SJCRH30 (cell line): ENCODE measurements around the gene TSKU. TPM values are rescaled to one million over a fixed set of nuclear protein-coding genes. Genes with fewer than 3 reads are reported as not detected.

ENCODE experiments used
- DNase-seq, 2 experiments: peaks; one replicate each; pipeline ENCODE4 v3.0.0-alpha.2; 2015 to 2020
- H3K27ac ChIP-seq: fragments of 250-450 bp; sonication (Bioruptor Pico); 2 replicates; pipeline ENCODE4 v1.5.1; 2020; ENCODE audit warnings: mild to moderate bottlenecking, moderate library complexity
- H3K27me3 ChIP-seq: fragments of 250-450 bp; sonication (Bioruptor Pico); 2 replicates; pipeline ENCODE4 v1.5.1; 2020; ENCODE audit warnings: mild to moderate bottlenecking, moderate library complexity
- H3K36me3 ChIP-seq: fragments of 250-450 bp; sonication (Bioruptor Pico); 2 replicates; pipeline ENCODE4 v1.5.1; 2020; ENCODE audit warnings: mild to moderate bottlenecking, moderate library complexity
- H3K4me1 ChIP-seq: fragments of 250-450 bp; sonication (Bioruptor Pico); 2 replicates; pipeline ENCODE4 v1.5.1; 2020; ENCODE audit warnings: mild to moderate bottlenecking, moderate library complexity
- H3K4me3 ChIP-seq: fragments of 250-450 bp; sonication (Bioruptor Pico); 2 replicates; pipeline ENCODE4 v1.5.1; 2020; ENCODE audit warnings: mild to moderate bottlenecking, moderate library complexity
- H3K9me3 ChIP-seq: fragments of 250-450 bp; sonication (Bioruptor Pico); replicated peaks from 2 replicates; pipeline ENCODE4 v1.5.1; 2020; ENCODE audit warnings: mild to moderate bottlenecking, moderate library complexity
- total RNA-seq: library from RNA; depleted of rRNA; stranded (reverse); fragments of >200 nt; shearing (Covaris generic); gene quantifications from 2 replicates; pipeline ENCODE4 v1.2.3, GENCODE V29; 2014

TSKU gene
- total RNA-seq, 1 experiment from 2014 or later = 18.2 TPM

DNA sequence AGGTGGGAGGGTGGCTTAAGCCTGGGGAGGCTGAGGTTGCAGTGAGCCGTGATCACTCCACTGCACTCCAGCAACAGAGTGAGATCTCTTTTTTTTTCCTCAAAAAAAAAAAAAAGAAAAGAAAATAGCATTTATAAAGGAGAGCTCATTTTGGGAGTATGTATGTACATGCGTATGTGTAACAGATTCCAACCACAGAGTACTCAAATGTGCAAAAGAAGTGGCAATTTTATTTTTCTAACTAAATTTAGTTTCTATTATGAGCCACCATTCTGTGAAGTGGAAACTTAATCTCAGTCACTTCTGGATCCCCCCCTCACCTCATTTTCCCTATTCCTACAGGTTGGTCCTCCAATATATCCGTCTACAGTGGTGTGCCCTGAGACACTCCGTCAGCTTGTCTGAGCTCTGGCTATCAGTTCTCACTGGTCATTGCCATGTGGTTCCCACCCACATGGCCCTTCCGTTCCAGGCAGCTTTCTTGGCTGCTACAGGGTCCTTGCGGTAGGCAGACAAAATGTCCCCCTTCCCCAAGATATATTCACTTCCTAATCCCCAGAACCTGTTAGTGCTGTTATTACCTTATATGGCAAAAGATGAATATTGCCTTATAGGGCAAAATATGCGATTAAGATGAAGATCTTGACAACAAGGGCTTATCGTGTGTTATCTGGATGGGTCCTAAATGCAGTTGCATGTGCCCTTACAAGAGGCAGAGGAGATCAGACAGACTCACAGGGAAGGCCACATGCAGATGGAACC is 35.8 kb upstream of the TSKU start:
- no peaks in the 10 kb centered on the region for H3K36me3 ChIP-seq
- no peaks in the 10 kb centered on the region for H3K9me3 ChIP-seq
- no peak for DNase-seq

DNA sequence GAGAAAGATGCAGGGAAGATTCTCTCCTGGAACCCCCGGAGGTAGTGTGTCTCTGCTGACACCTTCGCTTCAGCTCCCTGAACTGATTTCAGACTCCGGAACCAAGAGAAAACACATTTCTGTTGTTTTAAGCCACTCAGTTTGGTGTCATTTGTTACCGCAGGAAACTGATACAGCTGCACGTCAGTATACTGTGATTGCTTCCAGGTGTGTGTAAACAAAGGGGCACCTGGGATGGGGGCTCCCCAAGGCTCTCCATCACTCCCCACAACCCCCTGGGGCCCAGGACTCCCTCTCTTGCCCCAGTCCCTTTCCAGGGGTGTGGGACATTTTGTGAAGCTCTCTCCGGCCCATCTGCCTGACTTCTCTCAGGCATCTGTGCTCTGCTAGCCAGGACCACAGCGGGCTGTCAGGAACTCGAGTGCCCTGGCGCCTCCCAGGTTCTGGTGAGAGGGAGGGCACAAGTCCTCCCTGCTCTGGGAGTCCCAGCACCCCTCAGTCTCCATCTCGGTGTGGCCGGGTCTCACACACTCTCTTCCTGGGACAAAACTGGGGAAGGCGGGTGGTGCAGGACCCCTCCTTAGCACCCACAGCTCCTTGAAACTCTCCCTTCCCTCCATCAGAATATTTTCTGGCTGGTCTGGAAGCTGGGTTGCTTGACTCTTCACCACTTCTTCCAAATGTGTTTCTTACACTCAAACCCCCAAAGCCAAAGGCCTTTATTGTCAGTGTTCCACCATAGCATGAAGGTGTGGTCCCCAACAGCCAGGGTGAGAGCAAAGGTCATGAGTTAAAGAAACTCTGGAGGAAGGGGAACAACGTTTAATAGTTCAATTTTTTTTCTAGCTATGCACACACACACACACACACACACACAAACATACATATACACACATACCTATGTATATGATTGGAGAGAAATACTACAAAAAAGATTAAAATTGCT is 35.0 kb upstream of the TSKU start:
- H3K27ac ChIP-seq = no peak overlapping the region
- H3K9me3 ChIP-seq = no peaks in the 10 kb centered on the region
- DNase-seq = no peak
- no peaks in the 10 kb centered on the region for H3K36me3 ChIP-seq
- H3K4me3 ChIP-seq = no peak overlapping the region
- no peaks in the 10 kb centered on the region for H3K27me3 ChIP-seq
- H3K4me1 ChIP-seq = peaks cover 5% of the 10 kb centered on the region

More for the DNA sequence above, 35.8 kb upstream of the TSKU start:
- no peak overlapping the region for H3K4me3 ChIP-seq
- peaks cover 12% of the 10 kb centered on the region for H3K4me1 ChIP-seq
- no peak overlapping the region for H3K27ac ChIP-seq
- H3K27me3 ChIP-seq = no peaks in the 10 kb centered on the region

DNA sequence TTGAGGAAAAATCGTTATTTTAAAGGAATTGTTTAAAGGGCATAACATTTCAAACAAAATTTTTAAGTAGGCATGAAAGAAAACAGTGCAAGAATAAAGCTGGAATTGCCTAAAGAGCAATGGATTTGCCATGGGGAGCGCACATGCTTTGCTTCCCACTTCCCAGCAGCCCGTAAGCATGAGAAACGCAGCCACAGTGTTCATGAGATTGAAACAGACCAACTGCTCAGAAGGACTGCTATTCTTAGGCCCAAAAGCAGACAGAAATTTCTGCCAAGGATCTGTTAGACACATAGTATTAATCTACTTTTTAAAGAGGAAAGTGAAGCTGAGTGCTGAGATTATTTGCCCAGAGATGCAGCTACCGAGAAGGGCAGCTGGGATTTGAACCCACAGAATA is 34.2 kb upstream of the TSKU start:
- no peak overlapping the region for H3K27ac ChIP-seq
- no peaks in the 10 kb centered on the region for H3K27me3 ChIP-seq
- no peaks in the 10 kb centered on the region for H3K9me3 ChIP-seq
- no peaks in the 10 kb centered on the region for H3K36me3 ChIP-seq
- H3K4me1 ChIP-seq = no peaks in the 10 kb centered on the region; the same call in 1 of the 2 replicates
- H3K4me3 ChIP-seq = no peak overlapping the region
- DNase-seq = no peak

DNA sequence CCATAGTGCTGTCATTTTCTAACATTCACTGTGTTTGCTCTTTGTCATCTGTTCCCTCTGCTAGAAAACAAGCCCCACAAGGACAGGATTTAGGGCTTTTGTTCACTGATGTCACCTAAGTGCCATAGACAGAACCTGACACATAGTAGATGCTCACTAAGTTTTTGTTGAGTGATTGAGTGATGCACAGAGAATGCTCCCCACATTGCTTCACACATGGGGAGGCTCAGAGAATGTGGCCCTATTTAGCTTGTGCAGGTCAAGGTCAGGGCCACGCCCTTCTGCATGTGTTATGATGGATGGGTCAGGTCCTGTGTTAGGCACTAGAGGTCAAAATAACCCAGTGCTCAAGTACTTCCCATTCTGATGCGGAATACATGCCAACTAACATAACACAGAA is 33.1 kb upstream of the TSKU start:
- no peak overlapping the region for H3K4me3 ChIP-seq
- no peaks in the 10 kb centered on the region for H3K36me3 ChIP-seq
- H3K27me3 ChIP-seq = no peaks in the 10 kb centered on the region
- no peak for DNase-seq
- H3K27ac ChIP-seq = no peak overlapping the region
- H3K4me1 ChIP-seq = no peaks in the 10 kb centered on the region
- H3K9me3 ChIP-seq = no peaks in the 10 kb centered on the region

DNA sequence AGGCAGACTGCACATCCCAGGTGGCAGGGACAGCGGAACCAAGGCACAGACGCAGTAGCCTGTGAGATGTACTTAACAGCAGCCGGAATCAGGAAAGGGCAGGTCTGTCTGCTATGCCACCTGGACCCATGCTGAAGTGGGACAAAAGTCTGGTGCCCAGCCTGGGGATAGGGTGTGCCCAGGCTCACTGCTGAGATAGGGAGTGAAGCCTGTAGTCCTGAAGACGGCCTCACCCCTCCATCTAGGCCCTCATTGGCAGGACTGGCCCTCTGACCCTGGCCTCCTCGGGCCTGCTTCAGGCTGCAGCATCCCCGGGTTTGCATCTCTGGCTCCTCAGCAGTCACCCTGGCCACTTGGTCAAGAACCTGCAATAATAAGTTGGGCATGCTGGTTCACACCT is 32.4 kb upstream of the TSKU start:
- no peaks in the 10 kb centered on the region for H3K4me1 ChIP-seq
- no peaks in the 10 kb centered on the region for H3K36me3 ChIP-seq
- DNase-seq = no peak
- no peaks in the 10 kb centered on the region for H3K9me3 ChIP-seq
- no peak overlapping the region for H3K4me3 ChIP-seq
- H3K27ac ChIP-seq = no peak overlapping the region
- H3K27me3 ChIP-seq = no peaks in the 10 kb centered on the region

DNA sequence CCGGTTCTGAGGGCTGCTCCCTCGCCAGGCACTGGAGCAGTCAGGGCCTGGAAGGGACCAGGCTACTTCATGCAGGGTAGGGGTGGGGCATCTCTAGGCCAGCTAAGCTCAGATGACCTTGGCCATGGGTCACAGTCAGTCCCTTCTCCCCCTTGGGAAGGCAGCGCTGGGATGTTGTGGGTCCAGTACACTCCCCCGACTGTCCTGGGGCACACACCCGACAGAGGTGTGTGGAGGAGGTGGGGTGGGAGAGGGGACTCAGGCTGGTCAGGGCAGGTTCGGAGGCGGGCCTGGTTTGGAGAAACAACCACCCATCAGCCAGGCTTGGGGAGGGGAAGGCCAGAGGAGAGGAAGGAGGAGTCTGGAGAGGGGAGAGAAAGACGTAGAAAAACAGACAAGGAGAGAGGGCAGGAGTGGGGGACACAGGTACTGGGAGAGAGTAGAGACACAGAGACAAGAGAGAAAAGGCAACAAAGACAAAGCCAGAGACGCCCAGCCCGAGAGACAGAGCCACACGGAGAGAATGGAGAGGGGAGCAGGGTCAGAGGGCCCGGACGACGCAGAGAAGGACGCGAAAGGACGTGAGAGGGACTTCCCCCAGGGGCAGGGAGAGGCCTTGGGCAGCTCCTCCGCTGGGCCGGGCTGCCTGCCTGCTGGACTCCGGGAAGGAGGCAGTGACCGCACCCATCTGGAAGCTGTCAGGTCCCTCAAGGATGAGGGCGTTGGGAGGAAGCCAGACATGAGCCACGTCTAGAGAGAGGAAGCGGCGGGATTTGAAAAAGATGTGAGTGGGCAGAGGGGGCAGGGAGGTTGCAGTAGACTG is 30.6 kb upstream of the TSKU start:
- H3K27me3 ChIP-seq = no peaks in the 10 kb centered on the region
- DNase-seq = no peak
- no peaks in the 10 kb centered on the region for H3K36me3 ChIP-seq
- H3K4me1 ChIP-seq = peaks cover 11% of the 10 kb centered on the region; the same call in 1 of the 2 replicates
- no peak overlapping the region for H3K4me3 ChIP-seq
- H3K9me3 ChIP-seq = no peaks in the 10 kb centered on the region
- no peak overlapping the region for H3K27ac ChIP-seq

DNA sequence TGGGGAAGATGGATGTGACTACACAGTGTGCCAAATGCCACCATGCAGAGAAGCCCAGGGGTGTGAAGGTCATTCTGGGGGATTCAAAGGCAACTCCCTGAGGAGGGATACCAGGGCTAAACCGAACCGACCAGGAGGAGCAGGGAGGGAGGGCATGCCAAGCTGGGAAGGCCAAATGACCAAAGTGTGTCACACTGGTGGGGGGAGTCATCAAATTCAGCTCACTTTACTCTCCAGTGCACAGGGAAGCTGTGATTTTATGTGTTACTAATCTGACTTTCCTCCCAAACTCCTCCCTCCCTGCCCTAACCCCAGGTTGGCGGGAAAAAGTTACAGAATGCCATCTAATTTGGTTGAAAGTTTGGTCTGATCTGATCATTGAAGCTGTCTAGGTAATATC is 29.7 kb upstream of the TSKU start:
- H3K4me3 ChIP-seq = no peak overlapping the region
- H3K36me3 ChIP-seq = no peaks in the 10 kb centered on the region
- no peak for DNase-seq
- no peaks in the 10 kb centered on the region for H3K9me3 ChIP-seq
- H3K27ac ChIP-seq = no peak overlapping the region
- no peaks in the 10 kb centered on the region for H3K27me3 ChIP-seq
- peaks cover 11% of the 10 kb centered on the region; the same call in 1 of the 2 replicates for H3K4me1 ChIP-seq

DNA sequence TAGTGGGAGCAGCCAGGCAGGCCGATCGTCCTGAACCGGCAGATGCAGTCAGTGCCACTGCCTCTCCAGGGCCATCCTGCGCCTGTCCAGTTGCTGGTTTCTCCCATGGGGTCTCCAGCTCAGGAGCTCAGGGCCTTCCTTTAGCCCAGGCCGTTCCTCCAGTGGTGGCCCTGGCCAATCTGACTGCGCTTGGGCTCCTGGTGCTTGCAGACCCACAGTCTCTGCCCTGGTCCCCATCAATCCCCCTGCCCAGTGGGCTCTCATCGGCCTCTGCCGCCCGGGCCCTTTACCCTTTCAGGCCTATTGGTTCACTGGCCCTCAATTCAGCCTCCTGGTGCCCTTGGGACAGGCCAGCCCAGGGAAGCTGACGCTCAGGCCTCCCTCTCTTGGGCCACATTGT is 29.2 kb upstream of the TSKU start:
- no peaks in the 10 kb centered on the region for H3K36me3 ChIP-seq
- H3K4me1 ChIP-seq = peaks cover 11% of the 10 kb centered on the region; the same call in 1 of the 2 replicates
- no peaks in the 10 kb centered on the region for H3K27me3 ChIP-seq
- no peaks in the 10 kb centered on the region for H3K9me3 ChIP-seq
- no peak overlapping the region for H3K4me3 ChIP-seq
- DNase-seq = no peak
- H3K27ac ChIP-seq = no peak overlapping the region

DNA sequence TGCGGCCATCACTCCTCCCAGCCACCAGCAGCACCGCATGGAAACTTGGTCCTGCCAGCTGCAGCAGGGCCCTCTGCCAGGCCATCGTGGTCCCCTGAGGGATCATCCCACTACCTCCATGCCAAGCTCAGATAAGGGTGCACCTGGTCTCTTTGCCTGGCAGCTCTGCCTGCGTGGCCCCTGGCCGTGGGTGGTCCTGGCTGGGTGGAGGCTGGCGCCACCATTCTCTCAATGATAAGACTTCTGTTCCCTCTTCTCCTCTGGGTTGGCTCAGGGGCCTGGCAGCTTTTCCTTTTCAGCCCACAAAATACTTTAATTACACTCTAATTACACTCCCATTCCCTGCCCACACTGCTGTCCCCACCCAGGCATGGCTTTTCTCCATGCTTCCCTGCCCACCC is 26.8 kb upstream of the TSKU start:
- H3K4me3 ChIP-seq = no peak overlapping the region
- no peaks in the 10 kb centered on the region for H3K27me3 ChIP-seq
- no peaks in the 10 kb centered on the region for H3K36me3 ChIP-seq
- no peaks in the 10 kb centered on the region for H3K9me3 ChIP-seq
- H3K4me1 ChIP-seq = peaks cover 11% of the 10 kb centered on the region; the same call in 1 of the 2 replicates
- DNase-seq = peak; percentile 26 to 37
- H3K27ac ChIP-seq = no peak overlapping the region

DNA sequence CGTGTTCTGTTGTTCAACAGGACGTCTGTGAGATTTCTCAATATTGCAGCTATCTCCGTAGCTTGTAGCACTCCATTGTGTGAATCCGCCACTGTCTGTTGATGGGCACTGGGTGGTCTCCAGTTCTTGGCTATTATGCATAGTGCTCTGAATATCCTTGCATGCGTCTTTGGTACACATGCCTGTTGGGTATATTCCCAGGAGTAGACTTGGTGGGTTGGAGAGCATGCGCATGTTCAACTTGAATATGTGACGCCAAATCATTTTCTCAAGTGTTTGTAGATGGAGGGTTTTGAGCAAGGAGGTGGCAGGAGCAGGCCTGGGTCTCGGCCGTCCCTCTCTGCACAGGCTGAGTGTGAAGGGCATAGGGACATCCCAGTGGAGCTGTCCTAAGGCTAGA is 24.8 kb upstream of the TSKU start:
- no peaks in the 10 kb centered on the region for H3K27me3 ChIP-seq
- no peaks in the 10 kb centered on the region for H3K36me3 ChIP-seq
- no peaks in the 10 kb centered on the region for H3K9me3 ChIP-seq
- peaks cover 11% of the 10 kb centered on the region; the same call in 1 of the 2 replicates for H3K4me1 ChIP-seq
- DNase-seq = no peak
- no peak overlapping the region for H3K4me3 ChIP-seq
- no peak overlapping the region for H3K27ac ChIP-seq

DNA sequence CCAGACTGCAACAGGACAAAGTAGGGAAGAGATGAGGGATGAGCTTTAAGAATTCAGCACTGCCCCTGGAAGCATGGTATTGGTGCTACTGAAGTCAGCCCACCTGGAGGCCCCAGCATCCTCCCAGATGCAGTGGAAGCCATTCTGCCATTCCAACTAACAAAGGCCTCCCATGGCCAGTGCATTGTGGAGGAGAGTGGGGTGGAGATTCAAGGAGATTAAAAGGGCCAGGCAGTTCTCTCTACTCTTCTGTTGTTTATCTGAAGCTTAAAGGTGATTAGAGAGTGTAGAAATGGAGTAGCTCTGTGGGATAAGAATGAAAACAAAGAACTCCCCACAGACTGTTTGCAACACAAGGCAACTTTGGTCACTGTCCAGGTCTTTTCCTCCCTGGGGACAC is 24.1 kb upstream of the TSKU start:
- DNase-seq = no peak
- Histone ChIP-seq H3K27ac (no peak overlapping the region), H3K27me3 (no peaks in the 10 kb centered on the region), H3K9me3 (no peaks in the 10 kb centered on the region), H3K36me3 (no peaks in the 10 kb centered on the region), H3K4me3 (no peak overlapping the region), H3K4me1 (peaks cover 11% of the 10 kb centered on the region; the same call in 1 of the 2 replicates)

DNA sequence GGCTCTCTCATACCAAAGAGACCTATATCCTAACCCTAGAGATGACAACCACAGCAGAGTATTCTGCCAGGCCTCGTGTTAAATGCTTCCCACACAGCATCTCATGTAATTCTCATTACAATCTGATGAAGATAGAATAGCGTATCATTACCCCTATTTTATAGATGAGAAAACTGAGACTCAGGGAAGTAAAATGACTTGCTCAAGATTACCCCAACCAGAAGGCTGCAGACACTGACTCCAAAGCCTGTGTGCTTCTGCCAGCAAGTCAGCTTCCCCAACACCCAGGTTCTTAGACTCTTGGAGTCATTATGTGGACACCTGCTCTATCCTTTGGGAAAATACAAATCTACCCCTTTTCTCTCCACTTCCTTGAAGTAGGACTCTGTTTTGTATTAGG is 23.6 kb upstream of the TSKU start:
- Histone ChIP-seq H3K27ac (no peak overlapping the region), H3K4me3 (no peak overlapping the region), H3K9me3 (no peaks in the 10 kb centered on the region), H3K36me3 (no peaks in the 10 kb centered on the region), H3K27me3 (no peaks in the 10 kb centered on the region), H3K4me1 (peaks cover 11% of the 10 kb centered on the region; the same call in 1 of the 2 replicates)
- DNase-seq = no peak

DNA sequence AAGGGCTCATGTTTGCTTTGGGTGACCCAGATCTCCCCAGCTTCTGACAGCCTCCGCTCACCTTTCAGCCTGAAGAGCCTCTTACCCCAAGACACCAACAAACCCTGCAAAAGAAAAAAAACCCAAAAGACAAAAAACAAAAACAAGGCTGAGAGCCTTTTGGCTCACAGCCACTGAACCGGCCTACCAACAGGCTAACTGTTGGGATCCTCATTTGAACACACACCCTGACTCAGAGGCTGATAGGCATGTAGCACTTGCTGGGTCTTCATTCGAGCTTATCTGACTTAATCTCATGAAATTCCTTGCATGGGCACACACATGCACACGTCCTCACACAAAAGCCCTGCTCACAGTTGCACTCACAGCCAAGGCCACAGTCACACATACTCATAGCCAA is 22.9 kb upstream of the TSKU start:
- no peak overlapping the region for H3K27ac ChIP-seq
- H3K27me3 ChIP-seq = no peaks in the 10 kb centered on the region
- no peaks in the 10 kb centered on the region for H3K9me3 ChIP-seq
- no peaks in the 10 kb centered on the region for H3K36me3 ChIP-seq
- H3K4me3 ChIP-seq = no peak overlapping the region
- peaks cover 11% of the 10 kb centered on the region; the same call in 1 of the 2 replicates for H3K4me1 ChIP-seq
- DNase-seq = no peak

DNA sequence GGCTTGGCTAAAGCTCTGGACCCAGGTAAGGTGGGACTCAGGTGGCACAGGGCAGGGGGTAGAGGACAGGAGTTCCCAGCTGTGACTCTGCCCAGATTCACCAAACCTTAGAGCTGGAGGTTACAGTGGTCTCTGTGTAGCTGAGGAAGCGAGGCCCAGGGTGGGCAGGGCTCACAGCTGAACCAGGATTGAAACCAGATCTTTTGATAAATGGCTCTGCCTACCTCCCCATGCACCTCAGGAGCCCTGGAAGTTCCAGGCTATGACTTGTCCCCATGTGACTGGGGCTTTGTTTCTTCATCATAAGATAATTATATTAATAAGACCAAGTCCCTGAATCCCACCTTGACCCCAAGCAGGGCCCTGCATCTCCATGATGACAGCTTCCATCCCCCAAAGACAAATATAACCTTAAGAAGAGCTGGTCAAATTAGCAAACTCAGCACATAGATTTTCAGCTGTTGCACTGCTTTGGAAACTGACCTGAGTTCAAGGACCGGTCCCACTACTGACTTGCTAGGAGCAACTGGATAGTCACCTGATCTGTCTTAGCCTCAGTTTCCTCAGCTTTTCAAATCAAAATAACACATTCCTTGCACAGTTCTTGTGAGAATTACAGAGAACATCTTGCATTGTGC is 21.3 kb upstream of the TSKU start:
- H3K27ac ChIP-seq = no peak overlapping the region
- peaks cover 4% of the 10 kb centered on the region; the same call in 1 of the 2 replicates for H3K4me1 ChIP-seq
- no peaks in the 10 kb centered on the region for H3K27me3 ChIP-seq
- DNase-seq = no peak
- H3K9me3 ChIP-seq = no peaks in the 10 kb centered on the region
- H3K36me3 ChIP-seq = no peaks in the 10 kb centered on the region
- no peak overlapping the region for H3K4me3 ChIP-seq
